ENCODE measurements around the gene CHCHD4. TPM values are rescaled to one million over a fixed set of nuclear protein-coding genes. Genes with fewer than 3 reads are reported as not detected.

CHCHD4 gene
- total RNA-seq, 1 donor from 2014 or later, result 7.3 TPM

- TF ChIP-seq CTCF (IDR thresholded peaks at IDR 0.05; ENCODE audit: unreplicated experiment), result no peak
- H3K36me3 Mint-ChIP-seq, result no peaks in the 10 kb centered on the region
- H3K27me3 Mint-ChIP-seq (ENCODE audit: low read depth), result peaks cover 12% of the 10 kb centered on the region
- H3K9me3 Mint-ChIP-seq, result no peaks in the 10 kb centered on the region
- no peaks in the 10 kb centered on the region for H3K4me1 Mint-ChIP-seq
- H3K27ac Mint-ChIP-seq, result no peak overlapping the region
- no peak overlapping the region for H3K4me3 Mint-ChIP-seq
- no peak for DNase-seq (ENCODE audit: low spot score in 2 of 2, unreplicated experiment in 2 of 2)
Measured at GRCh38 chr3:14064910-14065309, 59.8 kb downstream of the CHCHD4 start.

DNA sequence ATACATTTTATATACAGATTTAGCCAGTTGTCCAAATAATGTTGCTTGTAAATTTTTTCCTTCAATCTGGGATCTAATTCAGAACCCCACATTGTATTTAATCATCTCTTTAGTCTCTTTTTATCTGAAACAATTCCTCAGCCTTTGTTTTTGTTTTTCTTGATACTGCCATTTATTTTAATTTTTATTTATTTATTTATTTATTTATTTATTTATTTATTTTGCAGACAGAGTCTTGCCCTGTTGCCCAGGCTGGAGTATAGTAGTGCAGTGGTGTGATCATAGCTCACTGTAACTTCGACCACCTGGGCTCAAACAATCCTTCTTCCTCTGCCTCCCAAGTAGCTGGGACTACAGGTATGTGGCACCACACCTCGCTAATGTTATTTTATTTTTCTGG lies 61.5 kb downstream of the CHCHD4 start:
- no peak for TF ChIP-seq CTCF (IDR thresholded peaks at IDR 0.05; ENCODE audit: unreplicated experiment)
- Mint-ChIP-seq H3K27ac (no peak overlapping the region), H3K27me3 (ENCODE audit: low read depth) (peaks cover 11% of the 10 kb centered on the region), H3K36me3 (no peaks in the 10 kb centered on the region), H3K9me3 (no peaks in the 10 kb centered on the region), H3K4me1 (no peaks in the 10 kb centered on the region), H3K4me3 (no peak overlapping the region)
- DNase-seq (ENCODE audit: low spot score in 2 of 2, unreplicated experiment in 2 of 2), result no peak

Other genes with a start within 250 kb of the CHCHD4 start
- gene WNT7A, start 244.8 kb downstream of the CHCHD4 start, total RNA-seq, result 0.89 to 1.0 TPM (median 0.99 TPM) in 3 replicates
- 50.0 to 52.5 TPM (median 51.5 TPM) in 3 replicates for gene TMEM43, start 182 bp upstream of the CHCHD4 start, total RNA-seq
- 47.5 to 52.0 TPM (median 47.8 TPM) in 3 replicates for gene XPC, start 53.7 kb upstream of the CHCHD4 start, total RNA-seq
- gene LSM3, start 53.9 kb upstream of the CHCHD4 start, total RNA-seq, result 9.6 to 10.9 TPM (median 9.7 TPM) in 3 replicates